GM15510 (cell line): ENCODE results near the gene MYRF.

Experiments
- POLR2A ChIP-seq: IDR thresholded peaks from 3 replicates; pipeline ENCODE4 v1.6.1; 2011; ENCODE audit warnings: borderline replicate concordance; ENCODE audit not compliant: insufficient read length; ENCODE audit errors: extremely low read depth

The MYRF gene

DNA sequence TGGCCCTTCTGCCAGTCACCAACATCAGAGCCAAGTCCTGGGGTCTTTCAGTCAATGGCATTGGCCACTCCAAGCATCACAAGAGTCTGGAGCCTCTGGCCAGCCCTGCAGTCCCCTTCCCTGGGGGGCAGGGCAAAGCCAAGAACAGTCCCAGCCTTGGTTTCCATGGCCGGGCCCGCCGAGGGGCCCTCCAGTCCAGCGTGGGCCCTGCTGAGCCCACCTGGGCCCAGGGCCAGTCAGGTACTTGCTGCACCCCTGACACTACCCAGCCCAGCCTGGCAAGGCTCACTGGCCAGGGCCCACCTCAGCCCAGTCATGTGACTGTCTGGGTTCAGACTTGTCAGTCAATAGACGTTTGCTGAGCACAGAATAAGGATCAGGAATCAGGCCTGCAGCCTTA lies 29.1 kb downstream of the MYRF start:
- no peak for TF ChIP-seq POLR2A

DNA sequence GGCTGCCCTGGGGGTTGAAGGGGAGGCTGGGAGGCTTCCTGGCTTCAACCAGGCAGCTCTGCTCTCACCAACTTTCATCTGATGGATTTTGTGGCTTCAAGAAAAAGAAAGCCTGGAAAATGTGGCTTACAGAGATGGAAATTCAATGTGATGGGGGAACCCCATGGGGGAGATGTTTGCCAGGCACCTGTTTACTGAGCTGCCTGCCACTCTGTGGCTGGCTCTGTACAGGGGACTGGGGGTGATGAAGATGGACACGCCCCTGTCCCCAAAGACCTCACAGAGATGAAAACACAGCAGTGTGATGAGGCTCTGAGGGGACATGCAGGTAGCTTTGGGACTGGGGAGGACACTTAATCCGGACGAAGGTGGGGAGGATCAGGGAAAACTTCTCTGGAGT lies 29.9 kb downstream of the MYRF start:
- no peak for TF ChIP-seq POLR2A

DNA sequence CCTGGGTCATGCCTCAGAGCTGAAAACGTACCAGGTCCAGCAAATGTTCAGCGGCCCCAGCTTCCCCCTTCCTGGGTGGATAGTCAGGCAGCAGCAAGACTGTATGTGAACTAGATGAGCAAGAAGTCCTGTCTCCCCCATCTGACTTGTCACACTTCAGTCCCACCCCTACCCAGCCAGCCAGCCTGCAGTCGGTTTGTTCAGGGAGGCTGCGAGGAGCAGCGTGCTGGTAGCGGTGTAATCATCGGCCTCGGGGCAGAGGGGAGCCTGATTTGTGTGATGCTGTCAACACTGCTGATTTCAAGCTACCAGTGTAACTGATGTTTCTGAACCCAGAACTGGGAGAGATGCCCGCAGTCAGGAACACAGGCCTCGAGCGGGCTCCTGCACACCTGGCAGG lies 30.4 kb downstream of the MYRF start:
- TF ChIP-seq POLR2A, result no peak

DNA sequence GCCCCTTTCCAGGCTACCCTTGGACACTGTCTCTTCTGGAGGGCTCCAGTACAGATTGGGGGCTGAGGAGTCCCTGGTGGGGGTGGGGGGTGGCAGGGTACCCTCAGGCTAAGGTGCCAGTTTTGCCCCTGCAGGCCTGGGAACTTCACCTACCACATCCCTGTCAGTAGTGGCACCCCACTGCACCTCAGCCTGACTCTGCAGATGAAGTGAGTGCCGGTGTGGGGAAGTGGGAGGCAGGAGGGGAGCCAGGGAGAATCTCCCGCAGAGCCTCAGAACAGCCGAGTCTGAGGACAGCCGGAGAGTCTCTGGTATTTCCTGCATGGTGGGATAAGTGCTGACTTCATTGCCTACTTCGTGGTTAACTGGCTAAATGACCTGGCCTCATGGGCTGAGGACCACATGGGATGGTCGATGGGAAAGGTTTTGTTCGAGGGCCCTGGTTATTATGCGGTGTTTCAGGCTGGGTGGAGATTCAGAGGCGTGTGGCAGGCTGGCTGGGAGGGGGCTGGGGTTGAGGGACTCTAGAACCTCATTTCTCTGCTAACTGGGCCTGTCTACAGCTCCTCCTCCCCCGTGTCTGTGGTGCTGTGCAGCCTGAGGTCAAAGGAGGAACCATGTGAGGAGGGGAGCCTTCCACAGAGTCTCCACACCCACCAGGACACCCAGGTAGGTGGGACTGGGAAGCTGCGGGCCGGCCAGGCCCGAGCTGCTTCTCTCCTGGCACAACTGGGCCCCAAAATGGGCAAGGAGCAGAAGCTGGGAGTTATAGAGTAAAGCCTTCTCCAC lies 31.5 kb downstream of the MYRF start:
- TF ChIP-seq POLR2A, result no peak

DNA sequence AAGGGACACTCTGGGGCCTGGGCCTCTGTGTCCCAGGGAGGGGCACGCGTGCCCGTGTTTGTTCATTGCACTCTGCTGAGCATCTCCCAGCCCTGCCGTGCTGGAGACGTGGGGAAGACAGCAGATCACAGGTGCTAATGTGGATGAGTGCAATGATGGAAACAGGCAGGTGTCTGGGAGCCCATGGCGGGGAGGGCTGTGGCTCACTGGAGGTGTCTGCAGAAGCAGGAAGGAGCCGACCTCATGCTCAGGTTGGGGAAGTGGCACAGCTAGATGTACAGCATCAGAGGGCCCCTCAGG lies 32.0 kb downstream of the MYRF start:
- no peak for TF ChIP-seq POLR2A

DNA sequence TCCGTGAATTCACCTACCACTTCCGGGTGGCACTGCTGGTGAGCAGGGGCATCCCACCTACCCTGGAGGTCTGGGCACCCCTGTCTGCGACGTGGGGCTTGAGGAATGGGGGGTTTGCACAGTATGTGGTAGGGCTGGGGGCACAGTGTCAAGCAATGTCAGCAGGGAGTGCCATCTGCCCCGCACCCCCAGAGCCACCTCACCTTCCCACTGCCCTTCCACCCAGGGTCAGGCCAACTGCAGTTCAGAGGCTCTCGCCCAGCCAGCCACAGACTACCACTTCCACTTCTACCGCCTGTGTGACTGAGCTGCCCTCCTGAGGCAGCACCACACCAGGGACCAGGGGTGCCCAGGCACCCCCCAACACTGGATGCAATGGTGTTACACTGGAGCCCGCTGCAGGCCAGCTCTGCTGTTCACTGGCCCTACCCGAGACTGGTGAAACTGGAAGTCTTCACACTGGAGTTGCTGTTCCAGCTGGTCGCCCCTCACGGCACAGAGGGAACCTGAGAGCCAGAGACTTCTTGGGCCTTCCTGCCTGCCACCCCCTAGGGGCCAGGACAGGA lies 33.5 kb downstream of the MYRF start:
- no peak for TF ChIP-seq POLR2A

DNA sequence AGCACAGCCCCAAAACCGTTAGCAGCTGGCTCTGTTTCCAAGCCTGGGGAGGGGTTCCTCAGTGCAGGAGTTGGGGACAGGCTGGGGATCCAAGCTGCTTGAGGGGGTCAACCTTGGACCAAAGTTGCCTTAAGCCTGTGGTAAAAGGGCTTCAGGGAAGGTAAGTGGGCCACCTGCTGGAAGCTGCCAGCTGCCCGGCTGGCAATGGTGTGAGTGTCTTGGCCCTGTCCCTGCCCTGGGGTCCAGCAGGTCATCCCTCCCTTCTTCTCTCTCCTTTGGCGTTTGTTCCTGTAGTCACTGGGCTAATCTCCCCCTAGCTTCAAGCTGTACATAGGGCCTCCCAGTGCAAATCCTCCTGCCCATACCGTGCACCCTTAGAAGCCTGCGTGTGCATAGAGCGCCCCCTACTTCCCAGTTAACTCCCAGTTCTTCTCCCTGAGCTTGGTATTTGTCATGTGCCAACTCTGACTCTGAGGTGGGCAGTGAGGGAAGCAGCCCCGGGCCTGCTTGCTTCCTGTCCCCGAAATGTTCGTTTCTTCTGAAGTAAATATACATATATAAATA lies 35.6 kb downstream of the MYRF start:
- TF ChIP-seq POLR2A, result no peak

DNA sequence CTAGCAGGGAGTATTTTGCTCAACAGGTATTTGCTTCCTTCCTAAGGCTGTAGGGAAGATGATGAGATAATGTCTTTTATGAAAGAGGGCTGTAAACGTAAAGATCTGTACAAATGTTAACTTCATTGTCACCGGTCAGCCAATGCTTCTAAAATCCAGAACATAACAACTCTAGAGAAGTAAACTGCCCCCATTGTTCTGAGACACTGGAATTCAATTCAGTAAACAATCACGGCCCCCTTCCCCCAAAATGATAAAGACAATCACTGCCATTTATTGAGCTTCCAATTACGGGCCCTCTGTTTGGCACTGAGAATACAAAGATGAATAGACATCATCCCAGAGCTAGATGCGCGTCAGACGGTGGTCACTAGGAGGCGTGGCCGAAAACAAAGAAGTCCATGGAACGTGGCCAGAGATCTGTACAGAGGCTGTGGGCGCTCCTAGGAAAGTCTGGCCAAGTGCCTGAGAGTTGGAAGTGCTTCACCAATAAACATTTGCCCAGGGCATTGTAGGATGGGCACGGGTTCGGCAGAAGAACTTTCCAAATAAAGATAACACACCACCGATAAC lies 39.4 kb downstream of the MYRF start:
- no peak for TF ChIP-seq POLR2A

DNA sequence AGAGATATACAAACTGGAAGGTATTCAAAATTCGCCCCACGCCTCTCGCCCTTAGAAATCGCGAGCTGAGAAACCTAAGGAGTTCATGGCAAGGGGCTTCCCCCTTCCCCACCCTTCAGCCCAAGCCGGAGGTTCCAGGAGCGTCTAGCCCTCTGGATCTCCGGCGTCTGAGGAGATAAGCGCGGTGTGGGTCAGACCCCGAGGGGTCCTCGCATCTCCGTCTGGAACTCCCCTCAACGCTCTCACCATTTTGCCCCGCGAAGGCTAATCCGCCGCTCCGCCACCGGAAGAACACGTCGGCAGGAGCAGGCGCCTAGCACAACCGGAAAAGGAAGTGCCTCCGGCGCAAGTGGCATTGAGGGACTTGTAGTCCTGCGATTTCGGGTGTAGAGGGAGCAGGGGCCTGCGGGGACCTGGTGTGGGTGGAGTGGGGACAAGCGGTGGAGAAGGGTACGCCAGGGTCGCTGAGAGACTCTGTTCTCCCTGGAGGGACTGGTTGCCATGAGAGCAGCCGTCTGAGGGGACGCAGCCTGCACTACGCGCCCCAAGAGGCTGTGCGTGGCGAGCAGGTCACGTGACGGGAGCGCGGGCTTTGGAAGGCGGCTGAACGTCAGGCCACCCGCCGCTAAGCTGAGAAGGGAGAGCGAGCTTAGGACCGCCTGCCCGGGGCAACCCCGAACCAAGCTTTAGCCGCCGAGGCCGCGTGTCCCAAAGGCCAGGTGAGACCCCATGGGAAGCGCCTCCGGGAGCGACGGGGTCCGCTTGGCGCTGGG lies 40.1 kb downstream of the MYRF start, which contains the start of the genes FEN1 and TMEM258:
Gene FEN1 (plus strand): TSS at position 602 of the 773 bp plus-strand sequence. CDS start 2,451 bp downstream, outside the sequence.
Gene TMEM258 (minus strand): TSS at position 290 of the 773 bp plus-strand sequence. CDS start 41 bp downstream, at position 249.
- TF ChIP-seq POLR2A, result peak; percentile 67

DNA sequence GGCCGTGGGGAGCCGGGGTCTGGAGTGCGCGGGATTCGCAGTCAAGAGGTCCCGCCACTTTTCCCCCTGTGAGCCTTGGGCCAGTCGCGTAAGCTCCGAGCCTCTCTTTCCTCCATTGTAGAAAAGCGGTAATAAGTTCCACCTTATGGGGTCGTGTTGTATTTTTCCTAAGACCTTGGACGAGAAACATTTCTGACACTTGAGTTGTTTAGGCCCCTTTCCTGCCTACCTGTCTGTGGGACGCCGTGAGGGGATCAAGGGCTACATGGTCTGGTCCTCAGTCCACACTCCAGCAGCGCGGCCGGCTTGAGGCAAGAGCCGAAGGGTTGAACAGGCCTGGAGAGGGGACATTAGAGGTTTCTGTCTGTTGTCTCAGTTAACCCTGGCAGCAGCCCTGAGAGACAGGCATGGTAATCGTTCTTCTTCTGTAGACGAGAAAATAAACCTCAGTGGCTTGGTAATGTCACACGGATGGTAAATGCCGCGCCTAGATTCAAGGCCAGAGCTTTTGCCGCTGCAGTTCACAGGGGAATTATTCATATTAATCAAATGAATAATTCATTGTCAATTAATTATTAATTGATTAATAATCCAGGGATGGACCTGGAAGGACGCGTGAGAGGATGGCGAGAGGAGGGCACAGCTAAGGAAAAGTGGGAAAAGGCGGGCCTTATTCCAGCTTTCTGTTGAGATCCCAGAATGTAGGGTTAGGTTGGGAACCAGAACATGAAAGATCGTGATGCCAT lies 40.8 kb downstream of the MYRF start:
- no peak for TF ChIP-seq POLR2A

DNA sequence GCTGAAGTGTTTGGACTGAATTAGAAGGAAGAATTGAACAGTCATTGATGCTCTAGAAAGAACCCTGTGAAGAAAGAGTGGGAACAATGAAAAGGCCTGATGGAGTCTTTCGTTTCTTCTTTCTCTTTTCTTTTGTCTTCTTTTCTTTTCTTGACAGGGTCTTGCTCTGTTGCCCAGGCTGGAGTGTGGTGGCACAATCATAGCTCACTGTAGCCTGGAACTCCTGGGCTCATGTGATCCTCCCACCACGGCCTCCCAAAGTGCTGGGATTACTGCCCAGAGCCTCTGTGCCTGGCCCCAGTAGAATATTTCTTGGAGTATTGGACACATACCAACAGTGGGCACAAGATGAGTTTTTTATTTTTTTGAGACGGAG lies 41.4 kb downstream of the MYRF start:
- no peak for TF ChIP-seq POLR2A

DNA sequence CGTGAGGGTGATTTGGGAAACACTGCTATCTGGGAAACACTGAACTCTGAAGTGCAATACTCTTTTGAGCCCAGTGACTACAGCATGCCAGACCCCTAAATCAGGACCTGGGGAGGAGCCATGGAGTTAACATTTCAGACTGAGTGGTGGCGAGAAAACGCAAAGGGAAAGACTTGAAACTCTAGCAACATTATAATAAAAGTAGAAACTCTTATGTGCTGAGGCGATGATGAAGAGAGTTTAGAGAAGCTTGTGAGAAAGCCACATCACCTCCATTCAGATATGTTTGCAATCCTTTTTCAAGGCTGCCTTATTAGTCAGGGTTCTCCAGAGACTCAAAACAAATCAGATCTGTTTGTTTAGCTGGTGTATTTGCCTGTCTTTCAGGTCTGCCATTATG lies 42.1 kb downstream of the MYRF start:
- TF ChIP-seq POLR2A, result no peak

DNA sequence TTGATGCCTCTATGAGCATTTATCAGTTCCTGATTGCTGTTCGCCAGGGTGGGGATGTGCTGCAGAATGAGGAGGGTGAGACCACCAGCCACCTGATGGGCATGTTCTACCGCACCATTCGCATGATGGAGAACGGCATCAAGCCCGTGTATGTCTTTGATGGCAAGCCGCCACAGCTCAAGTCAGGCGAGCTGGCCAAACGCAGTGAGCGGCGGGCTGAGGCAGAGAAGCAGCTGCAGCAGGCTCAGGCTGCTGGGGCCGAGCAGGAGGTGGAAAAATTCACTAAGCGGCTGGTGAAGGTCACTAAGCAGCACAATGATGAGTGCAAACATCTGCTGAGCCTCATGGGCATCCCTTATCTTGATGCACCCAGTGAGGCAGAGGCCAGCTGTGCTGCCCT lies 43.0 kb downstream of the MYRF start:
- TF ChIP-seq POLR2A, result no peak

DNA sequence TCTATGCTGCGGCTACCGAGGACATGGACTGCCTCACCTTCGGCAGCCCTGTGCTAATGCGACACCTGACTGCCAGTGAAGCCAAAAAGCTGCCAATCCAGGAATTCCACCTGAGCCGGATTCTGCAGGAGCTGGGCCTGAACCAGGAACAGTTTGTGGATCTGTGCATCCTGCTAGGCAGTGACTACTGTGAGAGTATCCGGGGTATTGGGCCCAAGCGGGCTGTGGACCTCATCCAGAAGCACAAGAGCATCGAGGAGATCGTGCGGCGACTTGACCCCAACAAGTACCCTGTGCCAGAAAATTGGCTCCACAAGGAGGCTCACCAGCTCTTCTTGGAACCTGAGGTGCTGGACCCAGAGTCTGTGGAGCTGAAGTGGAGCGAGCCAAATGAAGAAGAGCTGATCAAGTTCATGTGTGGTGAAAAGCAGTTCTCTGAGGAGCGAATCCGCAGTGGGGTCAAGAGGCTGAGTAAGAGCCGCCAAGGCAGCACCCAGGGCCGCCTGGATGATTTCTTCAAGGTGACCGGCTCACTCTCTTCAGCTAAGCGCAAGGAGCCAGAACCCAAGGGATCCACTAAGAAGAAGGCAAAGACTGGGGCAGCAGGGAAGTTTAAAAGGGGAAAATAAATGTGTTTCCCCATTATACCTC lies 43.6 kb downstream of the MYRF start:
- TF ChIP-seq POLR2A, result no peak

DNA sequence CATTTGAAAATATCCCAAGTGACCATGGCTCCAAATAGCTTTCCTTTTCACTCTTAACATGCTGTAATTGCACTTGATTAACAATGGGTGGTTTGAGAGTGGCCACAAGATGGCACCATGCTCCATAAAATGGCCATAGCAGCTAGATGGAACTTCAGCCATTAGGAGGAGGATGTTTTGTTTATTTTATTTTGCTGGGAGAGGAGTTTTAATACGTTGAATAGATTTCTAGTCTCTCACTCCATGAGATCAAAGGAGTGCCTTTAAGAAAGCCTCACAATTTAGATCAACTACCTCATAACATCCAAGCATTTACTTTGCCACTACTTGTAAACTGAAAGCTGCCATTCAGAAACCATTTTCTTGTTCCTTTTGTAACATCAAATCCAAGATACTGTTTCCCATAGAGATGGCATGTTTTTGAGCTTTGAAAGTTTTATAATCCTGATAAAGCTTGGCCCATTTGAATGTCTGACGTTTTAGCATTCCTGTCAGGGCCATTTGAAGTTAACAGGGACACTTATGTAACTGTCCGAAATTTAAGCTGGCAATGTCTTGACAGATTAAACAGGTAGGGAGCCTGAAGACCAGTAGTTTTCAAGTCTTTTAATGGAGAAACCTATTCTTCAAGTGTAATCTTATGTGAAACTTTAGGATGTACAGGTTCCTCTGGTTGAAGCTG lies 45.0 kb downstream of the MYRF start:
- TF ChIP-seq POLR2A, result no peak
